GM19023 (cell line): ENCODE data around the gene IL17C.
A peak's percentile ranks its signal among the peaks of the same experiment; 100 is the strongest.
"Not testable (repeated sequence)": the region's sequence is repeated elsewhere in the genome, so short reads cannot be mapped to it uniquely, and the experiment has no call there.

Experiments used
- ATAC-seq: cut with Tn5 transposase; IDR thresholded peaks from one replicate; pipeline ENCODE4 v1.9.1; 2021; ENCODE audit warnings: mild to moderate bottlenecking, moderate library complexity; ENCODE audit not compliant: unreplicated experiment

IL17C gene

GRCh38 chr16:88657371-88657770 lies 19.0 kb downstream of the IL17C start:
- ATAC-seq = no peak

GRCh38 chr16:88658714-88659113 lies 20.3 kb downstream of the IL17C start:
- ATAC-seq = no peak

DNA sequence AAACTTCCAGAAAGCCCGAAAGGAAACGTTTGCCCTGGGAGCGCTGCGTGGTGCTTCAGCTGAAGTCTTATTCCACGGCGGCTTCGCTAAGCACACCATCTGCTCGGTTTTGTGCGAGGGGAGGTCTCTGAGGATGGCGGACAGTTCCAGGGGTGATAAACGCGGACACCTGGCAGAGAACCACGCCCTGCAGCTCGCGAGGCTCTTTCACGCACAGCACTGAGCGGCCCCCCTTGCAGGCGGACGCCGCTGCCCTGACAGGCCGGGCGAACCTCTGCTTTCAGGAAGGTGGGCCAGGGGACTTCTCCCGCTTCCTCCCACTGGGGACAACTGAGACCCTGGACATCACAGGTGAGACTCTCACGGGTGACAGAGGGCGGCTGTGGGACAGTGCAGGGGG lies 20.8 kb downstream of the IL17C start:
- no peak for ATAC-seq

- no peak for ATAC-seq
Observed at GRCh38 chr16:88661468-88661867, 23.1 kb downstream of the IL17C start.

GRCh38 chr16:88662222-88662842 lies 24.0 kb downstream of the IL17C start:
- no peak for ATAC-seq

- peak; percentile 95 for ATAC-seq
Observed at GRCh38 chr16:88662843-88663606, 24.7 kb downstream of the IL17C start, which contains the start of gene MVD. TSS of gene MVD (minus strand) at chr16:88663091. CDS start at chr16:88663080, 11 bp downstream.

- no peak for ATAC-seq
Observed at GRCh38 chr16:88665148-88665547, 26.8 kb downstream of the IL17C start.

DNA sequence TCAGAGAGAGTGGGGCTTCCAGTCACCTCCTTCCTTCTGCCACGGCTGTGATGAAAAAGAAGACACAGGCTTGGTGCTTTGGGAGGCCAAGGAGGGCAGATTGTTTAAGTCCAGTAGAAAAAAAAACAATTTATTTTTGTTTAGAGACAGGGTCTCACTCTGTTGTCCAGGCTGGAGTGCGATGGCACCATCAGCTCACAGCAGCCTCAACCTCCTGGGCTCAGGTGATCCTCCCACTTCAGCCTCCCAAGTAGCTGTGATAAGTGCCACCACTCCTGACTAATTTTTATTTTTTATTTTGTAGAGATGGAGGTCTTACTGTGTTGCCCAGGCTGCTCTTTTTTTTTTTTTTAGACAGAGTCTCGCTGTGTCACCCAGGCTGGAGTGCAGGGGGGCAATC lies 27.2 kb downstream of the IL17C start:
- ATAC-seq = no peak

DNA sequence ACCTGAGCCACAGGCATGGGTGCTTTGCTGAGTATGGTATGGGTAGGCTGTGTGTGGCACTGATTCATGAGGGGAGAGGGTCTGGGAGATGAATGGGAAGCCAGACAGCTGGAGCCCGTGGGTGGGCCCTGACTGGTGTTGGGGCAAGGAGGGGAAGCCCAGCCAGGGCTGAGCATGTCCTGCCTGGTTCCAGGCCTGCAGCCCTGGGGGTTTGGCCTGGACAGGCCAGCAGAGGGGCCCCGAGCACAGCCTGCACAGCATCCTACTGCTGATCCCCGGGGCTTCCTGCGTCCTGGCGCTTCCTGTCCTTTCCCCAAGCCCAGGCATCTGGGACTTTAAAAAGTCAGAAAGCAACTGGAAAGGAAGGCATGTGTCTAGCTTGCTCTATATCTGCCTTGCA lies 29.1 kb downstream of the IL17C start:
- ATAC-seq = no peak

- ATAC-seq = not testable (repeated sequence)
Observed at GRCh38 chr16:88669493-88669892, 31.1 kb downstream of the IL17C start.

DNA sequence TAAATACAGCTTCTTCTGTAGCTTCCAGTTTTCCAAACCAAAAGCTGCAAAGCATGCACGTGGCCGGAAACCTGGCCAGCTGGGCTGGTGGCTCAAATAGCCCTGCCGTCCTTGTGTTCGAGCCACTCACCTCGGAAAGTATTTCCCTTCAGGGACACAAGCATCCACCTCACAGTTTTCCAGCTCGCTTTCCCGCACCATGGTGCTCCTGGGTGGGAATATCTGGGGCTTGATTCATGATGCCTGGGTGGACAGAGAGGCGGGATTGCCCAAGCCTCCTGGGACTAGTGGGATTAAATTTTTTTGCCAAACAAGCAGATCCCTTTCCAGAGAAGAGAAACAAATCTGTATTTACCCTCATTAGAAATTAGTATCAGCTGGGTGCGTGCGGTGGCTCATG lies 31.6 kb downstream of the IL17C start:
- no peak for ATAC-seq

DNA sequence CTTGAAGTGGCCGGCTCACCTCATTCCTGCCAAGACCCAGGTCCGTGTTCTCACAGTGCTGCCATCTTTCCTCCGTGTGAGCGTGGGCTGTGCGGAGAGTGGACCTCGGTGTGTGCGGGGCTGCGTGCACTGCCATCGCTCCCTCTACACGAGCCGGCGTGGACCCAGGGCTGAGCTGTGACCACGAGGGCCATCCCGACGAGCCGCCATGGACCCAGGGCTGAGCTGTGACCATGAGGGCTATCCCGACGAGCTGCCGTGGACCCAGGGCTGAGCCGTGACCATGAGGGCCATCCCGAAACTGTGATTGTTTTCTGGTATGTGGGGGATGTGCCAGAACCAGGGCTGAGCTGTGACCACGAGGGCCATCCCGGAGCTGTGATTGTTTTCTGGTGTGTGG lies 33.4 kb downstream of the IL17C start:
- ATAC-seq = no peak

GRCh38 chr16:88672776-88673175 lies 34.4 kb downstream of the IL17C start:
- no peak for ATAC-seq

- no peak for ATAC-seq
Observed at GRCh38 chr16:88673716-88674379, 35.5 kb downstream of the IL17C start.

DNA sequence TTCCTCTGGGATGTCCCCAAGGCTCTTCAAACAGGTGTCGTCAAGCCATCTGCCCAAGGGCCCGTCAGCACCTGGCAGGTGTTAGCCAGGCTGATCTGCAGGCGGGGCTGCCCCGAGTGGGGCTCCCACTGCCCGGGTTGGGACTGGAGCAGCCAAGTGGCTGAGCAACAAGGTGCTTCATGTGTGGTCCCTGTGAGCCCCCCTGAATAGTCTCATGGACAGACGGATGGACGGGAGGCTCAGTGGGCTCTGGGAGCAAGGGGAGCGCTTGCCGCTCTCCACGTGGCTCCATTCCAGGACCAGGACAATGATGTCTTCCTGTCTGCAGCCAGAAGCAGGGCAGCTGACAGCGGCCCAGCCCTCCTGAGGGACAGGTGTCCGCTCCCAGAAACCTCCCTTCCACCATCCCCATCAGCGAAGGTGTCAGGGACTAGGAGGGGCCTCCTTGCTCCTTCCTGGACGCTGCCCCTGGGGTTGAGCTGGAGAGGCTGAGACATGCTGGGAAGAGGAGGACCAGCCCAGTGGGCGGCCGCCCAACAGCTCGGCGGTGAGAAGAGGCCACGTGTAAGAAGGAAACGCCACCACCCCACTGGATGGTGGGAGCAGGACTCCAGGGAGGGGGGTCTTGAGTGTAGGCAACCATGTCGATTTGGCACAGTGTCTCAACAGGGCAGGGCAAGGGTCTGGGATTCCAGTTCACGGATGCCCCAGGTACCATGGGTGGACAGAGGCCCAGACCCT lies 38.3 kb downstream of the IL17C start:
- ATAC-seq = no peak

GRCh38 chr16:88677721-88678120 lies 39.3 kb downstream of the IL17C start:
- no peak for ATAC-seq

- ATAC-seq = no peak
Observed at GRCh38 chr16:88678224-88678979, 40.0 kb downstream of the IL17C start.

GRCh38 chr16:88680554-88681083 lies 42.2 kb downstream of the IL17C start:
- ATAC-seq = no peak

DNA sequence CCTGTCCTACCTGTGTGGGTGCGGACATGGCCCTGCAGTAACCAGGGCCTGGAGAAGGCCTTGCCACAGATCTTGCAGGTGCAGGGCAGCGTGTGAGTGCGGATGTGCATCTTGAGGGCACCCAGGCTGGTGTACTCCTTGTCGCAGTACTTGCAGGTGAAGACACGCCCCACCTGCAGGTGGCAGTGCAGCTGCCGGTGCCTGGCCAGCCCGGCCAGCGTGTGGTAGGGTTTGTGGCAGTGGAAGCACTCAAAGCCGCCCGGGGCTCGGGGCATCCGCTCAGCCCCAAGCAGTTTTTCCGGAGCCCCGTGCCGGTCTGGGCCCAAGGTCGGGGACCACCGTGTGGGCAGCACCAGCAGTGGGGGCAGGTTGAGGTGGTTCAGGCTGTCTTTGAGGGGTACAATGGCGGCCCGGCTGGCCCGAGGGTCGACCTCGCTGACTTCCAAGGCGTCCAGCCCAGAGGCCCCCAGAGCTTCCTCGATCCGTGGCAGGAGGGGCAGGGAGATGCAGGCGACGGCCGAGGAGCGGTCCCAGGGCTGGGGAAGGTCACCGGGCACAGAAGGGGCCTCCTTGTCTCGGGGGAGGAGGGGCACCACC lies 42.8 kb downstream of the IL17C start:
- no peak for ATAC-seq
